Neural cell (in vitro differentiated cells): ENCODE measurements around the gene BANP.
"Not testable (repeated sequence)": the region's sequence is repeated elsewhere in the genome, so short reads cannot be mapped to it uniquely, and the experiment has no call there.

Source experiments
- CTCF ChIP-seq: fragments of 450-650 bp; IDR thresholded peaks from 2 replicates; pipeline ENCODE4 v1.5.1; 2014; ENCODE audit warnings: antibody characterized with exemption, mild to moderate bottlenecking, moderate library complexity; ENCODE audit not compliant: poor library complexity, severe bottlenecking
- EP300 ChIP-seq: fragments of 450-650 bp; conservative IDR thresholded peaks from 2 replicates; pipeline ENCODE4 v1.6.1; 2014; ENCODE audit warnings: antibody characterized with exemption, mild to moderate bottlenecking, moderate library complexity; ENCODE audit not compliant: poor library complexity, severe bottlenecking
- EZH2 ChIP-seq: fragments of 200-600, 300-800 bp; shearing (Covaris generic), sonication (generic); IDR thresholded peaks from 2 replicates; pipeline ENCODE4 v1.6.1; 2014; ENCODE audit warnings: antibody characterized with exemption, low read length, borderline replicate concordance, mild to moderate bottlenecking; ENCODE audit not compliant: insufficient read depth, poor library complexity, severe bottlenecking
- POLR2AphosphoS5 ChIP-seq: IDR thresholded peaks from 2 replicates; pipeline ENCODE4 v1.6.1; 2012
- RAD21 ChIP-seq: fragments of 450-650 bp; conservative IDR thresholded peaks from 2 replicates; pipeline ENCODE4 v1.6.1; 2014; ENCODE audit warnings: antibody characterized with exemption, mild to moderate bottlenecking, moderate library complexity
- REST ChIP-seq: IDR thresholded peaks from 2 replicates; pipeline ENCODE4 v1.6.1; 2012; ENCODE audit warnings: borderline replicate concordance
- SMC3 ChIP-seq: fragments of 450-650 bp; conservative IDR thresholded peaks from 2 replicates; pipeline ENCODE4 v1.6.1; 2014; ENCODE audit warnings: antibody characterized with exemption, mild to moderate bottlenecking, moderate library complexity; ENCODE audit not compliant: poor library complexity
- TAF1 ChIP-seq: IDR thresholded peaks from 2 replicates; pipeline ENCODE4 v1.6.1; 2012; ENCODE audit warnings: low read depth

GRCh38 chr16:88025828-88026555, 74.8 kb downstream of the BANP start:
- not testable (repeated sequence) for TF ChIP-seq CTCF, POLR2AphosphoS5, EP300, EZH2, REST, SMC3, TAF1, RAD21
